ENCODE results near the gene ETHE1.
A peak's percentile ranks its signal among the peaks of the same experiment; 100 is the strongest.

ETHE1 gene

DNA sequence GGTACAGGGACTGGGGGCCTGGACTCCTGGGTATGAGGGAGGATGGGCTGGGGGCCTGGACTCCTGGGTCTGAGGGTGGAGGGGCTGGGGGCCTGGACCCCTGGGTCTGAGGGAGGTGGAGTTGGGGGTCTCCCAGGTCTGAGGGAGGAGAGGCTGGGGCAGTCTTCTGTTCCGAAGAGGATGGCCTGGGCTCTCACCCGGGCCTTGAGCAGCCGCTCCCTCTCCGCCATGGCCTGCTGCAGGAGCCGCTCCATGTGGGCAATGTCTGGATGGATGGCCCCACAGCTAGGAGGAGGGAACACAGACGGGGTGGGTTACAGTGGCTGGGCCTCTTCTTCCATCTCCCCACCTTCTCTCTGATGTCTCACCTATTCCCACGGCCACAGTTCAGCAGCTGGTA, 40.6 kb downstream of the ETHE1 start:
- H3K9ac ChIP-seq (ENCODE audit: low read depth, low read length, poor library complexity), result peak overlapping the region; percentile 53
- H3K14ac ChIP-seq (ENCODE audit: low read length), result no peak overlapping the region
- H3K27ac ChIP-seq (replicated peaks; ENCODE audit: low read length), result no peak overlapping the region
- H3K4me3 ChIP-seq (ENCODE audit: low read length in 2 of 2), result no peak overlapping the region
- no peak overlapping the region for H4K8ac ChIP-seq (ENCODE audit: low read depth, low read length)
- no peaks in the 10 kb centered on the region for H3K79me1 ChIP-seq (ENCODE audit: low read depth, low read length)
- no peak overlapping the region for H3K4me2 ChIP-seq (ENCODE audit: insufficient read depth, low read length, poor library complexity, severe bottlenecking)
- no peak overlapping the region for H2BK5ac ChIP-seq (ENCODE audit: low read length)
- H2AFZ ChIP-seq (ENCODE audit: low read length), result no peak overlapping the region
- H3K18ac ChIP-seq (ENCODE audit: low read length), result peak overlapping the region; percentile 57
- no peak overlapping the region for H4K91ac ChIP-seq (ENCODE audit: low read depth, low read length, poor library complexity)
- peaks cover 0 to 2% of the 10 kb centered on the region in 2 donors for H3K4me1 ChIP-seq (ENCODE audit: control insufficient read depth in 2 of 2, insufficient read depth in 1 of 2, low read depth in 1 of 2, low read length in 2 of 2)
- H2BK120ac ChIP-seq (ENCODE audit: low read depth, low read length), result no peak overlapping the region
- peaks cover 0 to 5% of the 10 kb centered on the region in 2 donors for H3K36me3 ChIP-seq (replicated peaks in 1 of 2; ENCODE audit: control insufficient read depth in 2 of 2, insufficient read depth in 2 of 2, low read length in 2 of 2)
- no peak for DNase-seq (ENCODE audit: low spot score)
- H2AK5ac ChIP-seq (ENCODE audit: low read depth, low read length), result peak overlapping the region; percentile 68
- peak overlapping the region; percentile 10 for H2BK12ac ChIP-seq (ENCODE audit: low read length)
- no peaks in the 10 kb centered on the region for H3K9me3 ChIP-seq (replicated peaks in 1 of 2; ENCODE audit: control insufficient read depth in 2 of 2, insufficient read depth in 1 of 2, low read depth in 1 of 2, low read length in 2 of 2)
- WGBS, 2 donors (ENCODE audit: extremely low coverage in 2 of 2, insufficient read length in 2 of 2, insufficient replicate concordance in 1 of 2), result no CpG with 5 or more reads among the region's 7 CpGs
- no peak overlapping the region for H2BK15ac ChIP-seq (ENCODE audit: low read length)
- H3K27me3 ChIP-seq (ENCODE audit: control insufficient read depth in 3 of 3, insufficient read depth in 3 of 3, low read depth in 1 of 3, low read length in 3 of 3), result no peaks in the 10 kb centered on the region
- H3K23ac ChIP-seq (ENCODE audit: low read depth, low read length, poor library complexity), result no peak overlapping the region
- H3K4ac ChIP-seq (ENCODE audit: low read length), result no peak overlapping the region

DNA sequence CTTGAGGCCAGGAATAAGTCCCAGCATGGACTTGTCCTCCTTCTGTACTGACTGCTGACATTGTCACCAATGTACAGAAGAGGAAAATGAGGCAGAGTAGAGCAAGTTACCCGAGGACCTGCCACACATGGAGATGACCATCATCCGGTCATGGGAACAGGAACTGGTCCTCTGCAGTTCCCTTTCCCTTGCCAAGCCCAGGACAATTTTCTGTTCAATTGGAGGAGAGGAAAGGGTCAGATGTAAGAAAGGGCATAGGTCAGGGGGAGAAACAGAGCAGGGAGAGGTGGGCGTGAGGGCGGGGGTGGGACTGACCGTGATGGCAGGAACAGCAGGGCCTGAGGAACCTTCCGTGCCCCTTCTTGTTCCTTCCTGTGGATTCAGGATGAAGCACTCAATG, 41.0 kb downstream of the ETHE1 start:
- no peak overlapping the region for H2AFZ ChIP-seq (ENCODE audit: low read length)
- no peaks in the 10 kb centered on the region for H3K9me3 ChIP-seq (replicated peaks in 1 of 2; ENCODE audit: control insufficient read depth in 2 of 2, insufficient read depth in 1 of 2, low read depth in 1 of 2, low read length in 2 of 2)
- peak overlapping the region; percentile 68 for H2AK5ac ChIP-seq (ENCODE audit: low read depth, low read length)
- WGBS, 2 donors (ENCODE audit: extremely low coverage in 2 of 2, insufficient read length in 2 of 2, insufficient replicate concordance in 1 of 2), result no CpG with 5 or more reads among the region's 6 CpGs
- H4K91ac ChIP-seq (ENCODE audit: low read depth, low read length, poor library complexity), result no peak overlapping the region
- H3K36me3 ChIP-seq (replicated peaks in 1 of 2; ENCODE audit: control insufficient read depth in 2 of 2, insufficient read depth in 2 of 2, low read length in 2 of 2), result peaks cover 0 to 3% of the 10 kb centered on the region in 2 donors
- H3K4me2 ChIP-seq (ENCODE audit: insufficient read depth, low read length, poor library complexity, severe bottlenecking), result no peak overlapping the region
- H3K4me3 ChIP-seq (ENCODE audit: low read length in 2 of 2), result no peak overlapping the region
- H3K4me1 ChIP-seq (ENCODE audit: control insufficient read depth in 2 of 2, insufficient read depth in 1 of 2, low read depth in 1 of 2, low read length in 2 of 2), result peaks cover 0 to 2% of the 10 kb centered on the region in 2 donors
- peak overlapping the region; percentile 53 for H3K9ac ChIP-seq (ENCODE audit: low read depth, low read length, poor library complexity)
- DNase-seq (ENCODE audit: low spot score), result no peak
- no peak overlapping the region for H2BK120ac ChIP-seq (ENCODE audit: low read depth, low read length)
- no peak overlapping the region for H3K23ac ChIP-seq (ENCODE audit: low read depth, low read length, poor library complexity)
- no peak overlapping the region for H2BK5ac ChIP-seq (ENCODE audit: low read length)
- H3K4ac ChIP-seq (ENCODE audit: low read length), result no peak overlapping the region
- no peaks in the 10 kb centered on the region for H3K27me3 ChIP-seq (ENCODE audit: control insufficient read depth in 3 of 3, insufficient read depth in 3 of 3, low read depth in 1 of 3, low read length in 3 of 3)
- no peak overlapping the region for H3K27ac ChIP-seq (replicated peaks; ENCODE audit: low read length)
- H3K79me1 ChIP-seq (ENCODE audit: low read depth, low read length), result no peaks in the 10 kb centered on the region
- no peak overlapping the region for H3K18ac ChIP-seq (ENCODE audit: low read length)
- no peak overlapping the region for H3K14ac ChIP-seq (ENCODE audit: low read length)
- no peak overlapping the region for H2BK15ac ChIP-seq (ENCODE audit: low read length)
- H4K8ac ChIP-seq (ENCODE audit: low read depth, low read length), result no peak overlapping the region
- no peak overlapping the region for H2BK12ac ChIP-seq (ENCODE audit: low read length)

DNA sequence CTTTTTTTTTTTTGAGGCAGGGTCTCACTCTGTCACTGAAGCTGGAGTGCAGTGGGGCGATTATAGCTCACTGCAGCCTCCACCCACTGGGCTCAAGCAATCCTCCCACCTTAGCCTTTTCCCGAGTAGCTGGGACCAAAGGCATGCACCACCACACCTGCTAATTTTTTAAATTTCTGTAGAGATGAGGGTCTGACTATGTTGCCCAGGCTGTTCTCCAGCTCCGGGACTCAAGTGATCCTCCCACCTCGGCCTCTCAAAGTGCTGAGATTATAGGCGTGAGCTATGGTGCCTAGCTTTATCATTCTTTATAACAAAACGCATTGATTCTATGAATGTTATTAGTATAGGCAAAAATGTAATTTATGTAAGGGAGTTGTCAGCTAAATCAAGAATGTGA, 43.7 kb downstream of the ETHE1 start:
- Histone ChIP-seq H3K9me3 (replicated peaks in 1 of 2; ENCODE audit: control insufficient read depth in 2 of 2, insufficient read depth in 1 of 2, low read depth in 1 of 2, low read length in 2 of 2) (no peaks in the 10 kb centered on the region), H3K4me3 (ENCODE audit: low read length in 2 of 2) (no peak overlapping the region), H3K23ac (ENCODE audit: low read depth, low read length, poor library complexity) (no peak overlapping the region), H4K91ac (ENCODE audit: low read depth, low read length, poor library complexity) (no peak overlapping the region), H2AFZ (ENCODE audit: low read length) (no peak overlapping the region), H3K9ac (ENCODE audit: low read depth, low read length, poor library complexity) (no peak overlapping the region), H3K79me1 (ENCODE audit: low read depth, low read length) (no peaks in the 10 kb centered on the region), H3K4me1 (ENCODE audit: control insufficient read depth in 2 of 2, insufficient read depth in 1 of 2, low read depth in 1 of 2, low read length in 2 of 2) (peaks cover 0 to 2% of the 10 kb centered on the region in 2 donors), H2BK12ac (ENCODE audit: low read length) (no peak overlapping the region), H3K36me3 (replicated peaks in 1 of 2; ENCODE audit: control insufficient read depth in 2 of 2, insufficient read depth in 2 of 2, low read length in 2 of 2) (no peaks in the 10 kb centered on the region), H3K18ac (ENCODE audit: low read length) (no peak overlapping the region), H3K27me3 (ENCODE audit: control insufficient read depth in 3 of 3, insufficient read depth in 3 of 3, low read depth in 1 of 3, low read length in 3 of 3) (no peaks in the 10 kb centered on the region), H2BK15ac (ENCODE audit: low read length) (no peak overlapping the region), H3K4ac (ENCODE audit: low read length) (no peak overlapping the region), H3K14ac (ENCODE audit: low read length) (no peak overlapping the region), H2BK5ac (ENCODE audit: low read length) (no peak overlapping the region), H4K8ac (ENCODE audit: low read depth, low read length) (no peak overlapping the region), H2AK5ac (ENCODE audit: low read depth, low read length) (no peak overlapping the region), H2BK120ac (ENCODE audit: low read depth, low read length) (no peak overlapping the region), H3K4me2 (ENCODE audit: insufficient read depth, low read length, poor library complexity, severe bottlenecking) (no peak overlapping the region), H3K27ac (replicated peaks; ENCODE audit: low read length) (no peak overlapping the region)
- WGBS, 2 donors (ENCODE audit: extremely low coverage in 2 of 2, insufficient read length in 2 of 2, insufficient replicate concordance in 1 of 2), result no CpG with 5 or more reads among the region's 6 CpGs
- no peak for DNase-seq (ENCODE audit: low spot score)

DNA sequence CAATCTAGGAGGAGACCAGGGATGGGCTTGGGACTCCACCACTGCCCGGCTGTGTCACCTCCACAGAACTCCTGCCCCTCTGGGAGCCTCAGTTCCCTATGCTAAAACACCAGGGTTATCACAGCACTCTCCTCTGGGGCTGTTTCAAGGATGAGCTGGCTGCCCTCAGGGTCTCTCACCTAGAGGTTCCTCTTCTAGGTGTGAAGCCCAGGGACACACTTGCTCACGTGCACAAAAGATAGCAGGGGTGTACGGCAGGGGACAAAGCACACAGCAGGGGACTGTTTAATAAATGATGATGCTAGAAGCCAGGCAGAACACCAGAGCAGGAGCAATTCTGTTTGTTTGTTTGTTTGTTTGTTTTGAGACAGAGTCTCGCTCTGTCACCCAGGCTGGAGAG, 44.8 kb downstream of the ETHE1 start:
- Histone ChIP-seq H4K91ac (ENCODE audit: low read depth, low read length, poor library complexity) (no peak overlapping the region), H2BK12ac (ENCODE audit: low read length) (no peak overlapping the region), H2AK5ac (ENCODE audit: low read depth, low read length) (no peak overlapping the region), H2AFZ (ENCODE audit: low read length) (no peak overlapping the region), H3K23ac (ENCODE audit: low read depth, low read length, poor library complexity) (no peak overlapping the region), H3K9ac (ENCODE audit: low read depth, low read length, poor library complexity) (no peak overlapping the region), H3K4me3 (ENCODE audit: low read length in 2 of 2) (no peak overlapping the region), H2BK120ac (ENCODE audit: low read depth, low read length) (no peak overlapping the region), H3K4me2 (ENCODE audit: insufficient read depth, low read length, poor library complexity, severe bottlenecking) (no peak overlapping the region), H3K18ac (ENCODE audit: low read length) (no peak overlapping the region), H3K4me1 (ENCODE audit: control insufficient read depth in 2 of 2, insufficient read depth in 1 of 2, low read depth in 1 of 2, low read length in 2 of 2) (peaks cover 0 to 2% of the 10 kb centered on the region in 2 donors), H3K27me3 (ENCODE audit: control insufficient read depth in 3 of 3, insufficient read depth in 3 of 3, low read depth in 1 of 3, low read length in 3 of 3) (no peaks in the 10 kb centered on the region), H2BK5ac (ENCODE audit: low read length) (no peak overlapping the region), H3K36me3 (replicated peaks in 1 of 2; ENCODE audit: control insufficient read depth in 2 of 2, insufficient read depth in 2 of 2, low read length in 2 of 2) (peaks cover 2 to 5% of the 10 kb centered on the region in 2 donors), H2BK15ac (ENCODE audit: low read length) (no peak overlapping the region), H3K4ac (ENCODE audit: low read length) (no peak overlapping the region), H3K14ac (ENCODE audit: low read length) (no peak overlapping the region), H3K79me1 (ENCODE audit: low read depth, low read length) (no peaks in the 10 kb centered on the region), H3K27ac (replicated peaks; ENCODE audit: low read length) (no peak overlapping the region), H4K8ac (ENCODE audit: low read depth, low read length) (no peak overlapping the region), H3K9me3 (replicated peaks in 1 of 2; ENCODE audit: control insufficient read depth in 2 of 2, insufficient read depth in 1 of 2, low read depth in 1 of 2, low read length in 2 of 2) (no peaks in the 10 kb centered on the region)
- no CpG with 5 or more reads among the region's 4 CpGs for WGBS, 2 donors (ENCODE audit: extremely low coverage in 2 of 2, insufficient read length in 2 of 2, insufficient replicate concordance in 1 of 2)
- DNase-seq (ENCODE audit: low spot score), result no peak

All from neuronal stem cell (in vitro differentiated cells).